IPS-15b (cell line): ENCODE data around the gene DGCR2.
"Not testable (repeated sequence)": the region's sequence is repeated elsewhere in the genome, so short reads cannot be mapped to it uniquely, and the experiment has no call there.

ENCODE experiments used
- H3K27me3 ChIP-seq: one replicate; pipeline ENCODE4 v1.6.1; 2013; ENCODE audit warnings: low read length; ENCODE audit not compliant: control insufficient read depth, insufficient read depth
- H3K36me3 ChIP-seq: one replicate; pipeline ENCODE4 v1.6.1; 2013; ENCODE audit warnings: low read length; ENCODE audit not compliant: control insufficient read depth, insufficient read depth
- H3K4me1 ChIP-seq: one replicate; pipeline ENCODE4 v1.6.1; 2013; ENCODE audit warnings: mild to moderate bottlenecking, low read length; ENCODE audit not compliant: control insufficient read depth, insufficient read depth
- H3K4me3 ChIP-seq: one replicate; pipeline ENCODE4 v1.5.1; 2013; ENCODE audit warnings: low read depth, low read length
- H3K9ac ChIP-seq: one replicate; pipeline ENCODE4 v1.6.1; 2013; ENCODE audit warnings: low read depth, mild to moderate bottlenecking, low read length
- H3K9me3 ChIP-seq: one replicate; pipeline ENCODE4 v1.6.1; 2013; ENCODE audit warnings: mild to moderate bottlenecking, low read length; ENCODE audit not compliant: control insufficient read depth, insufficient read depth

Gene DGCR2

DNA sequence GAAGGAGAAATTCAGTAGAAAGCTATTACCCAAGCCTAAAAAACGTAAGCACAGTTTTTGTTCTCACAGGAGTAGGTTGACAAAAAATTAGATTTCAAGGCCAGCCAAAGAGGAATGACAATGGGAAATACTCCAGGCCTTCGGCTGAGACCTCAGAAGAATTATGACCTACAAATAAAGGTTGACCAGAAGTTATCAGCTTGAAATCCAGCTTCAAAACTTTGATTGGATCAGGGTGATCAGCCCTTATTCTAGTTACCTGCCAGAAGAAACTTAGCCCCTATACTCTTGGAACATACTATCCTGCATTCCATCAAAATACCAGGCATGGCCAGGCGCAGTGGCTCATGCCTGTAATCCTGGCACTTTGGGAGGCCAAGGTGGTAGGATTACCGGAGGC lies 117.7 kb downstream of the DGCR2 start:
- no peak overlapping the region for H3K9ac ChIP-seq
- H3K4me1 ChIP-seq, result no peaks in the 10 kb centered on the region
- H3K27me3 ChIP-seq, result no peaks in the 10 kb centered on the region
- no peaks in the 10 kb centered on the region for H3K9me3 ChIP-seq
- no peak overlapping the region for H3K4me3 ChIP-seq
- no peaks in the 10 kb centered on the region for H3K36me3 ChIP-seq

GRCh38 chr22:19003508-19003907 lies 118.7 kb downstream of the DGCR2 start:
- Histone ChIP-seq H3K36me3 (no peaks in the 10 kb centered on the region), H3K9me3 (no peaks in the 10 kb centered on the region), H3K4me1 (no peaks in the 10 kb centered on the region), H3K9ac (no peak overlapping the region), H3K4me3 (no peak overlapping the region), H3K27me3 (no peaks in the 10 kb centered on the region)

GRCh38 chr22:19002684-19003038 lies 119.6 kb downstream of the DGCR2 start:
- H3K9ac ChIP-seq, result no peak overlapping the region
- H3K9me3 ChIP-seq, result no peaks in the 10 kb centered on the region
- no peaks in the 10 kb centered on the region for H3K4me1 ChIP-seq
- no peak overlapping the region for H3K4me3 ChIP-seq
- no peaks in the 10 kb centered on the region for H3K36me3 ChIP-seq
- no peaks in the 10 kb centered on the region for H3K27me3 ChIP-seq

DNA sequence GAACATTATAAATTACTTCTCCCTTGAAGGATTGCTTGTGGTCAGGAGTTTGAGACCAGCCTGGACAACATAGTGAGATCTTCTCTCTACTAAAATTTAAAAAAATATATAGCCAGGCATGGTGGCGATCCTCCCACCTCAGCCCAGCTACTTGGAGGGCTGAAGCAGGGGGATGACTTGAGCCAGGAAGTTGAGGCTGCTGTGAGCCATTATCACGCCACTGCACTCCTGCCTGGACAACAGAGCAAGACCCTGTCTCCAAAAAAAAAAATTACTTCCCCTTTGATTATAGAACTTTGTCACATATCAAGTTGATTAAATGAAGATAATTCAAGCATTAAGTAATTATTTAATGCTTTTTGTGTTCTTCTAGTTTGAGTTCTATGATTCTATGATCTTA lies 121.0 kb downstream of the DGCR2 start:
- Histone ChIP-seq H3K36me3 (no peaks in the 10 kb centered on the region), H3K9me3 (no peaks in the 10 kb centered on the region), H3K27me3 (no peaks in the 10 kb centered on the region), H3K4me1 (no peaks in the 10 kb centered on the region), H3K4me3 (no peak overlapping the region), H3K9ac (no peak overlapping the region)

GRCh38 chr22:19000106-19000505 lies 122.1 kb downstream of the DGCR2 start:
- H3K9ac ChIP-seq, H3K4me3 ChIP-seq, H3K27me3 ChIP-seq, H3K36me3 ChIP-seq, H3K9me3 ChIP-seq, H3K4me1 ChIP-seq: not testable (repeated sequence)

- no peaks in the 10 kb centered on the region for H3K36me3 ChIP-seq
- H3K27me3 ChIP-seq, result no peaks in the 10 kb centered on the region
- no peaks in the 10 kb centered on the region for H3K9me3 ChIP-seq
- no peak overlapping the region for H3K9ac ChIP-seq
- H3K4me1 ChIP-seq, result no peaks in the 10 kb centered on the region
- H3K4me3 ChIP-seq, result no peak overlapping the region
Observed at GRCh38 chr22:18999416-18999815, 122.8 kb downstream of the DGCR2 start.

DNA sequence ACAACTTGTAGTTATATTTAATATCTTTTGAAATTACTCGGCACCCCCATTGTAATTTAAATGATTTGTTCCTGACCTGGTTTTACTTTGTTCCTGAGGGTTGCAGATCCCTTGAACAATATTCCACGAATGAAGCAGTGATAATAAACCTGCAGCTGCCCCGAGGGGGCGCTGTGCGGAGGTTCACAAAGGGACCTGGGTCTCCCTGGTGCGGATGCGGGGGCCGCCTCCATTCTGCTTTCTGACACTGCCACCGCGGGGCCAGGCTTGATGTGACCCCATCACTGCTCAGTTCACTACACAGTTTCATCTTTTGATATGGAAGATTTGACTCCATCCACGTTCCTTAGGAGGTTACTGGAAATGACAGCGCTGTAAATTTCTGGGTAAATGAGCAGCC lies 123.2 kb downstream of the DGCR2 start:
- no peaks in the 10 kb centered on the region for H3K27me3 ChIP-seq
- H3K4me1 ChIP-seq, result no peaks in the 10 kb centered on the region
- H3K9me3 ChIP-seq, result no peaks in the 10 kb centered on the region
- H3K4me3 ChIP-seq, result no peak overlapping the region
- no peaks in the 10 kb centered on the region for H3K36me3 ChIP-seq
- no peak overlapping the region for H3K9ac ChIP-seq

DNA sequence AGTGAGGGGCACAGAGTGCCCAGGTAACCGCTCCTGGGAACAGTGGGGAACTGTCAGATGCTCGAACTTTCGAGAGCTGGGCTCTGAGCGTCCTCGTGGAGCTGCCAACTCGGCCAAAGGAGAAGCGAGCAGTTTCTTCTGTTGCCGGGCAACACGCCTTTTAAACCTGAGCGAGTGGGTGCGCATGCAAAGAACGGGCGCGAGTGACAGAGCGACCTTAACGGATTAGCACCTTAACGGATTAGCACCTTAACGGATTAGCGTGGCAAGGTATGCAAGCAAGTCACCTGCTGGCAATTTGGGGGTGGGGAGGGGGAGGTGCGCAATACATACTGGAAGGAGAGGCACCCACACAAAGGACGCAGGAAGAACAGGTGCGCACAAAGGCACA lies 124.3 kb downstream of the DGCR2 start:
- no peak overlapping the region for H3K9ac ChIP-seq
- no peak overlapping the region for H3K4me3 ChIP-seq
- H3K4me1 ChIP-seq, result no peaks in the 10 kb centered on the region
- no peaks in the 10 kb centered on the region for H3K9me3 ChIP-seq
- no peaks in the 10 kb centered on the region for H3K36me3 ChIP-seq
- H3K27me3 ChIP-seq, result no peaks in the 10 kb centered on the region

GRCh38 chr22:18997306-18997924 lies 124.8 kb downstream of the DGCR2 start:
- Histone ChIP-seq H3K9me3 (no peaks in the 10 kb centered on the region), H3K4me1 (no peaks in the 10 kb centered on the region), H3K9ac (no peak overlapping the region), H3K4me3 (no peak overlapping the region), H3K36me3 (no peaks in the 10 kb centered on the region), H3K27me3 (no peaks in the 10 kb centered on the region)

- Histone ChIP-seq H3K9ac (no peak overlapping the region), H3K4me1 (no peaks in the 10 kb centered on the region), H3K27me3 (no peaks in the 10 kb centered on the region), H3K36me3 (no peaks in the 10 kb centered on the region), H3K4me3 (no peak overlapping the region), H3K9me3 (no peaks in the 10 kb centered on the region)
Observed at GRCh38 chr22:18996376-18996900, 125.8 kb downstream of the DGCR2 start.

GRCh38 chr22:18995327-18995711 lies 126.9 kb downstream of the DGCR2 start:
- Histone ChIP-seq H3K36me3 (no peaks in the 10 kb centered on the region), H3K27me3 (no peaks in the 10 kb centered on the region), H3K9me3 (no peaks in the 10 kb centered on the region), H3K4me1 (no peaks in the 10 kb centered on the region), H3K4me3 (no peak overlapping the region), H3K9ac (no peak overlapping the region)

DNA sequence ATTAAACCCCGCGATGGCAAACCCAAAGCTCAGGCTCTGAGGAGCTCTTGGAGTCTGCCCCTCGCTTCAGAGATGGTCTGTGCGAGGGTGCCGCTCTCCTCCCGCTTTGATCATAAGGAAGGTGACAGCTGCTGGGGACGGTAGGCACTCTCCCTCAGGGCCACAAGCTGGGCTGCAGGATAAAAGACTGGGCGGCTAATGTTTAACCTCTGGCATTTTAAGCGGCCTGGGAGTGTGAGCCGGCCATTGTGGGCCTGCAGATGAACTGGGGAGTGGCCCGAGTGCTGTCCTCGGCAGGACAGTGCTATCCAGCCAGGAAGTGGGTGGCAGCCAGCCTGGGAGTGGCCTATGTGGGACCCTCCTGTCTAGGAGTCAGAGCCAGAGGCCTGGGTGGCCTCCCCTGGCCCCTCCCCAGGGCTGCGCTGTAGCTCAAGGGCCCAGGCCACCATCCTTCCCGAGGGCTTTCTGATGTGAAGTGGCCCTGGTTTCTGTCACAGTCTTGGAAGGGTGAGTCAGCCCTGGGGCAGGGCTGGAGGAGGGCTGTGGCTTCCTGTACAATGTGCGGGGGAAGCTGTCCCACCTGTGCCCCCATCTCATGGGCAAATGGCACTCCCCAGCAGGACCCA lies 127.4 kb downstream of the DGCR2 start:
- Histone ChIP-seq H3K4me3 (no peak overlapping the region), H3K9me3 (no peaks in the 10 kb centered on the region), H3K27me3 (no peaks in the 10 kb centered on the region), H3K4me1 (no peaks in the 10 kb centered on the region), H3K9ac (no peak overlapping the region), H3K36me3 (no peaks in the 10 kb centered on the region)
